LHCN-M2 (cell line): ENCODE measurements around the gene SOS2. TPM values are rescaled to one million over a fixed set of nuclear protein-coding genes. Genes with fewer than 3 reads are reported as not detected.
"Not testable (repeated sequence)": the region's sequence is repeated elsewhere in the genome, so short reads cannot be mapped to it uniquely, and the experiment has no call there.

Experiments used
- DNase-seq: peaks from one replicate; pipeline ENCODE4 v3.0.0-alpha.2; 2012; ENCODE audit warnings: low read depth
- total RNA-seq: library from RNA; depleted of rRNA; stranded (reverse); fragments of >200 nt; gene quantifications from 2 replicates; pipeline ENCODE4 v1.2.3, GENCODE V29; 2014

SOS2 gene
- total RNA-seq, 1 experiment from 2014 or later, result 23.0 TPM

DNA sequence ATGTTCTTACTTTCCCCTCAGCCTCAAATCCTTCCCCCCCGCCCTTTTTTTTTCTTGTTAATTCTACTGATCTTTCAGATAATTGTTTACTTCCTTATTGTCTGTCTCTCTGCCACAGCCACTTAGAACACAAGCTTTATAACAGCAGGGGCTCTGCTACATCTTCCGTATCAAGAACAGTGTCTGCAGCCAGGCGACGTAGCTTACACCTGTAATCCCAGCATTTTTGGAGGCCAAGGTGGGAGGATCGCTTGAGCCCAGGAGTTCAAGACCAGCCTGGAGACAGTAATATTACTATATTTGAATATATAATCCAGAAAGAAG, 5.4 kb downstream of the SOS2 start:
- no peak for DNase-seq

- DNase-seq, result peak; percentile 90
These were observed 6.1 kb downstream of the SOS2 start for GRCh38 chr14:50225067-50225973.

DNA sequence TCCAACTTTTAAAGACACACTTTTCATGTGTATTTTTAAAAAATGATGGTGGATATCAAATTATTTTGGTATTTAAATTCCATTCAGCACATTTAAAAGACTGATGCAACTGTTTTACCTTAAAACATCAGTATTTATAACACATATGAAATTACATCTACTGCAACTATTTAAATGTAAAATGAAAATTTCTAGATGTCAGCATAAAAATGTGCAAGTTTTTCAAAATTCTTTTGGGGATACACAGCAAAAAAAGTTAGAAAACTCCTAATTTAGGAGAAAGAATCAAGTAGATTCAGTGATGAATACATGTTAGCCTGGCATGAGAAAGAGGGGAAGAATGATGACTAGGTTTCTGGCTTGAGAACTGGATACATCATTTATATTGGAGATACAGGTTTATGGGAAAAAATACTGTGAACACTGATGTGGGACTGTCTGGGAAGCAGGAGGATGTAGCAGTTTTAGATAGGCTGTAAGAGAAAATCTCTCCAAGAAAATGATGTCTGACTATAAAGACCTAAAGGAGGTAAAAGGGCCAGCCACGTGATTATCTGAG, 9.2 kb downstream of the SOS2 start:
- DNase-seq, result no peak

- no peak for DNase-seq
These were observed 12.9 kb downstream of the SOS2 start for GRCh38 chr14:50218501-50218900.

GRCh38 chr14:50215416-50215815, 16.0 kb downstream of the SOS2 start:
- DNase-seq, result no peak

GRCh38 chr14:50213795-50214194, 17.6 kb downstream of the SOS2 start:
- DNase-seq, result no peak

- no peak for DNase-seq
These were observed 18.7 kb downstream of the SOS2 start for GRCh38 chr14:50212726-50213125.

- no peak for DNase-seq
These were observed 21.3 kb downstream of the SOS2 start for GRCh38 chr14:50210074-50210473.

- no peak for DNase-seq
These were observed 32.9 kb downstream of the SOS2 start for GRCh38 chr14:50198499-50198898.

DNA sequence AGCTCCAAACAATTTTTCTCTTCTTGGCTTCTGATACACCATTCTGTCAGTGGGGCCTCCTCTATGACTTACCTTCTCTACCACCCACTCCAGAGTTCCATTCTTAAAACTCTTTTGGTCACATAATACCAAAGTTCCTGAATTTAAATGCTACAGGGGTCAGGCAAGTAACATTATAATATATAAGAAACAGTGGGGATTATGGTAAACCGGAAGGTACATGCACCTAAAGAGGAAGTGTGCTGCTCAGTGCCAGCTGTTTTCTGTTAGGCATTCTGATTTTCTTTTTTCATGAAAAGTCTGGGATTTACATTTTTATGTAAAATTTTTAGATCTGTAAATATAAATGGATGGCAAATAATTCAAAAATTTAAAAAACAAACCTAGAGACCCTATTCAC, 39.9 kb downstream of the SOS2 start:
- no peak for DNase-seq

DNA sequence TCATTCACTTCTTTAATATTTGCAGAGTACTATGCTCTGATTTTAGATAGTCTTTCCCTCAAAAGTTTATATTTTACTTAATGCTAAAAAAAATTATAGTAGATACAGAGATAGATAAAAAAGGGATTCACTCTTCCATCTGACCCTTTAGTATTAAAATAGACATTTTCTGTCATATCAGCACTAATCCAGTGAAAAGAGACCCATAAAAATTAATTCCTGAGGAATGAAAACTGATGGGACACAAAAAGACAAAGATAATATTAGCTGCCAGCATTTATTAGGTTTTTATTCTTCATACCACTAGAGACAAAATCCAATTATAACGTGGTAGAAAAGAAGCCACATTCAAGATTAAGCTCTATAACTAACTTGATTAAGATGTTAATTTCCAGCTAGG, 45.3 kb downstream of the SOS2 start:
- no peak for DNase-seq

- peak; percentile 17 for DNase-seq
These were observed 57.5 kb downstream of the SOS2 start for GRCh38 chr14:50173891-50174290.

DNA sequence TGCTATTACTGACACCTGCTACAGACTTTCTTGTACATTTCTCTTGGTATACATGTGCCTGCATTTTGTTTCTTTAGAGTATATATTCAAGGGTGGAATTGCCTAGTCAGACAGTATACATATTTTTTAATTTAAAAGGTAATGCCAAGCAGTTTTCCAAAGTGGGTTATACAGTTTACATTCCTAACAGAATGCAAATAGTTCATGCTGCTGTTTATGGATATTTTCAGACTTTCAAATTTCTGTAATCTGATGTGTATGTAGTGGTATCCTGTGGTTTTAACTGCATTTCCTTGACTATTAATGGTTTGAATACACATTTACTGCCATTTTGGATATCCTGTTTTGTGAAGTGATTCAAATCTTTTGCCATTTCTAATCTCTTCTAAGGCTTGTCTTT, 59.5 kb downstream of the SOS2 start:
- DNase-seq, result no peak

GRCh38 chr14:50167381-50167780, 64.0 kb downstream of the SOS2 start:
- DNase-seq, result not testable (repeated sequence)

- no peak for DNase-seq
These were observed 75.3 kb downstream of the SOS2 start for GRCh38 chr14:50156111-50156510.

DNA sequence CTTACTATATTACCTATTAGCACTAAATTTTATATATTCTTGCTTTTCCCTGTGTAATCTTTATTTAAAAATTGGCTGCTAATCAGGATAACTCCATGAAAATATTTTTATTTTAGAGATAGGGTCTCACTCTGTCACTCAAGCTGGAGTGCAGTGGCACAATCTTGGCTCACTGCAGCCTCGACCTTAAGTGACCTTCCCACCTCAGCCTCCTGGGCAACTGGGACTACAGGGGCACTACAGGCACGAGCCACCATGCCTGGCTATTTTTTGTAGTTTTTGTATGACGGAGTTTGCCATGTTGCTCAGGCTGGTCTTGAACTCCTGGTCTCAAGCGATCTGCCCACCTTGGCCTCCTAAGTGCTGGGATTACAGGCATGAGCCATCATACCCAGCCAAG, 82.6 kb downstream of the SOS2 start:
- no peak for DNase-seq

- peak; percentile 50 for DNase-seq
These were observed 92.2 kb downstream of the SOS2 start for GRCh38 chr14:50139192-50139591.

DNA sequence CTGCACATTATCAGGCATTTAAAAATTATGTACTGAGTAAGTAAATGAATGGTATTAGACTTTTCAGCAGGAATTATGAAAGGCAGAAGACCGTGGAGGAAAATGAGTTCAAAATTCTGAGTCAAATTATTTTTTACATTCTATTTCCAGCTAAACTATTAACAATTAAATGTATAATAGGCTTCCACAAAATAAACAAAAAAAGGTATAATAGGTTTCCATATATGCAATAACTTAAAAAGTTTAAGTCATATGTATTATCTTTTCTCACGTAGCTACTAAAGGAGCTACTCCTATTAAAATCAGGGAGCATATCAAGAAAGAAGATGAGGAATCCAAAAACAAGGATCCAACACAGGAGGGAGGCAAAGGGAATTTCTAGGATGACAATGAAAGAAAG, 103.6 kb downstream of the SOS2 start:
- no peak for DNase-seq

GRCh38 chr14:50123062-50123461, 108.3 kb downstream of the SOS2 start:
- DNase-seq, result no peak

DNA sequence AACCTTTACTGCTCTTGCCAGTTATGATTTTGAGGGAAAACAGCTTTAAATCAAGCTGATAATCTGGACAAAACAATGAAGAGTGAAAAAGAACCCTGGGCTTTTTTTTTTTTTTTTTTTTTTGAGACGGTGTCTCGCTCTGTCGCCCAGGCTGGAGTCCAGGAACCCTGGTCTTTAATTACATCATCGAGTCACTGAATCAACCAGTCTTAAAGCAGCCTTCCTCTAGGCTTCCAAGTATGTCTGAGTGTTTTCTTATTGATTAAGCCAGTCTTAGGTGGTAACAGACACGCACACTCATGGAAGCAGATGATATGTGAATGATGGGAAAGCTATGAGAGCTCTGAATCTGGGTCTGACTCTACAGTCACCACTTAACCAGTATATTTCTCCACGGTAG, 109.1 kb downstream of the SOS2 start:
- DNase-seq, result no peak

DNA sequence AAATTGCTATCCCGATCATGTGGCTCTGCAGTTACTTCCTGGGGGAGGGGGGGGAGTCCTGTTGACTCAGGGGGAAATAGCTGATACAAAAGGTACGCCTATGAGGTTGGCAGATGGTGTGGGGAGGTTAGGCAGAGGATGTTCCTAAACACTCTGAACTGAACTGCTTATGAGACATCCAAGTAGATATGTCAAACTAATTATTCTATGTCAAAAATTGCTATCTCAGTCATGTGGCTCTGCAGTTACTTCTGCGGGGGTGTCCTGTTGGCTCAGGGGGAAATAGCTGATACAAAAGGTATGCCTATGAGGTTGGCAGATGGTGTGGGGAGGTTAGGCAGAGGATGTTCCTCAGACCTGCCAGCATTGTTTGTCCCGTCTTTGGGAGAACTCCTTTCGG, 109.9 kb downstream of the SOS2 start:
- DNase-seq, result no peak

GRCh38 chr14:50117456-50117855, 113.9 kb downstream of the SOS2 start:
- no peak for DNase-seq

- DNase-seq, result no peak
These were observed 114.4 kb downstream of the SOS2 start for GRCh38 chr14:50116966-50117365.
